Suprapubic skin (tissue), 4 donors: ENCODE results near the gene CISH. TPM values are rescaled to one million over a fixed set of nuclear protein-coding genes. Genes with fewer than 3 reads are reported as not detected.

Experiments
- DNase-seq, 2 donors: peaks; one replicate each; pipeline ENCODE4 v3.0.0-alpha.2; 2019; ENCODE audit warnings: low spot score in 2 of 2
- H3K27ac ChIP-seq: fragments of 200-600 bp; sonication (generic); one replicate; pipeline ENCODE4 v1.5.1; 2019
- H3K27me3 ChIP-seq: fragments of 200-600 bp; sonication (generic); one replicate; pipeline ENCODE4 v1.5.1; 2019
- H3K36me3 ChIP-seq: fragments of 200-600 bp; sonication (generic); one replicate; pipeline ENCODE4 v1.5.1; 2019
- H3K4me1 ChIP-seq: fragments of 200-600 bp; sonication (generic); one replicate; pipeline ENCODE4 v1.5.1; 2019
- H3K4me3 ChIP-seq: fragments of 200-600 bp; sonication (generic); one replicate; pipeline ENCODE4 v1.5.1; 2019; ENCODE audit warnings: mild to moderate bottlenecking
- H3K9me3 ChIP-seq: fragments of 200-600 bp; sonication (generic); one replicate; pipeline ENCODE4 v1.5.1; 2019
- EP300 ChIP-seq: sonication (generic); formaldehyde crosslinking; IDR thresholded peaks from one replicate; pipeline ENCODE4 v1.6.1; 2017; ENCODE audit warnings: antibody characterized with exemption
- POLR2A ChIP-seq, 2 donors: fragments of 450-650 bp; IDR thresholded peaks; one replicate each; pipeline ENCODE4 v1.6.1; 2017; ENCODE audit warnings: antibody characterized with exemption in 2 of 2, mild to moderate bottlenecking in 2 of 2, moderate library complexity in 2 of 2
- POLR2AphosphoS5 ChIP-seq, 3 donors: sonication (generic); formaldehyde crosslinking; IDR thresholded peaks; one replicate each; pipeline ENCODE4 v1.6.1; 2017; ENCODE audit warnings: antibody characterized with exemption in 3 of 3
- WGBS: methylation state at CpG from one replicate; pipeline ENCODE4 v1.1.5; 2018; 5-methylcytosine and 5-hydroxymethylcytosine counted together
- total RNA-seq, 4 donors: library from RNA; depleted of rRNA; stranded (reverse); fragments of >200 nt; gene quantifications; one replicate each; pipeline ENCODE4 v1.1.0, GENCODE V29; 2016
- TF ChIP-seq, protein P1 (sequence below), 2 donors: fragments of 200-600 bp in 1 of 2; fragments of 450-650 bp in 1 of 2; sonication (generic) in 1 of 2; IDR thresholded peaks; one replicate each; pipeline ENCODE4 v1.5.1; 2016 to 2019; ENCODE audit warnings: antibody characterized with exemption in 2 of 2, mild to moderate bottlenecking in 1 of 2, moderate library complexity in 1 of 2

Gene CISH
- total RNA-seq, 4 donors from 2014 or later, result 12.8 to 20.5 (median 14.7) TPM

DNA sequence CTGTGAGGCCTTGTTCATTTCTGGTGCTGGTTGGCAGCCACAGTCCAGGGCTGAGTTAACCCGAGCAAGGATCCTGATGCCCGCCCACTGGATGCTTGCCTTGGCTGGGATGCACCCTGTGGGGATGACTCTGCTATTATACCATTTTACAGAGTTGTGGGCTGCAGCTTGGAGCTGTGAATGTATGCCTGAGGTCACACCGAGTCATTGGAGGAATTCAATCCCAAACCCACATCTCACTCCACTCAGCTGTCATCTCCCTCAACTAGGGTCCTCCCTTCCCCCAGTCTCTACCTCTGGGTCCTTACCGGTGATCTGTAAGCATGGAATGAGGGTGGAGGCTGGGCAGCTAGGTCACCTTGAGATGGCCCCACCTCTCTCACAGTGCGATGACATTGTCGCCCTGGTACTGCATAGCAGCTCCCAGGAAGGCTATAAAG, 27.5 kb upstream of the CISH start:
- WGBS, result 80% methylated on average over 5 of the region's 6 CpGs
- H3K27me3 ChIP-seq, result no peaks in the 10 kb centered on the region
- no peaks in the 10 kb centered on the region for H3K9me3 ChIP-seq
- no peak overlapping the region for H3K4me3 ChIP-seq
- TF ChIP-seq POLR2A (IDR thresholded peaks at IDR 0.05), result no peak
- TF ChIP-seq, protein P1, sequence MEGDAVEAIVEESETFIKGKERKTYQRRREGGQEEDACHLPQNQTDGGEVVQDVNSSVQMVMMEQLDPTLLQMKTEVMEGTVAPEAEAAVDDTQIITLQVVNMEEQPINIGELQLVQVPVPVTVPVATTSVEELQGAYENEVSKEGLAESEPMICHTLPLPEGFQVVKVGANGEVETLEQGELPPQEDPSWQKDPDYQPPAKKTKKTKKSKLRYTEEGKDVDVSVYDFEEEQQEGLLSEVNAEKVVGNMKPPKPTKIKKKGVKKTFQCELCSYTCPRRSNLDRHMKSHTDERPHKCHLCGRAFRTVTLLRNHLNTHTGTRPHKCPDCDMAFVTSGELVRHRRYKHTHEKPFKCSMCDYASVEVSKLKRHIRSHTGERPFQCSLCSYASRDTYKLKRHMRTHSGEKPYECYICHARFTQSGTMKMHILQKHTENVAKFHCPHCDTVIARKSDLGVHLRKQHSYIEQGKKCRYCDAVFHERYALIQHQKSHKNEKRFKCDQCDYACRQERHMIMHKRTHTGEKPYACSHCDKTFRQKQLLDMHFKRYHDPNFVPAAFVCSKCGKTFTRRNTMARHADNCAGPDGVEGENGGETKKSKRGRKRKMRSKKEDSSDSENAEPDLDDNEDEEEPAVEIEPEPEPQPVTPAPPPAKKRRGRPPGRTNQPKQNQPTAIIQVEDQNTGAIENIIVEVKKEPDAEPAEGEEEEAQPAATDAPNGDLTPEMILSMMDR (IDR thresholded peaks at IDR 0.05), result no peak
- no peak for TF ChIP-seq EP300
- no peak for TF ChIP-seq POLR2AphosphoS5 (IDR thresholded peaks at IDR 0.05)
- H3K27ac ChIP-seq, result no peak overlapping the region
- peaks cover 15% of the 10 kb centered on the region for H3K4me1 ChIP-seq
- peaks cover 44% of the 10 kb centered on the region for H3K36me3 ChIP-seq
- no peak for DNase-seq

DNA sequence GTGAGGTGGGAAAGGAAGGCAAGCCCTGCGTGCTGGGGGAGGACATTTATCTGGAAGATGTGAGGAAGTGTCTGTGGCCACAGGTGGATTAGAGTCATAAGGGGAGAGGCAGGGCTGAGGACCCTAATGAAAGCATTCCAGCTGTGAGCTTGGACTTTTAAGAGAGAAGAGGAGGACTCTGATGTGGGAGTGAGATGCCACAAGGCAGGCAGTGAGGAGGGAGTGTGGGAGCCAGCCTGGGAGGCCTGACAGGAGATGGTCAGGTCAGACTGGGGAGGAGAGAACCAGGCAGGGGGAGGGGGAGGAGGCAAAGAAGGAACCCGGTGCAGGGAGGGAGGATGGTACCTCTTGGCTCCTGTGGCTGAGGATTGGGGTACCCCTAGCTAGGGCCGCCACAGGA, 26.4 kb upstream of the CISH start:
- Histone ChIP-seq H3K4me3 (no peak overlapping the region), H3K36me3 (peaks cover 32% of the 10 kb centered on the region), H3K27ac (no peak overlapping the region), H3K4me1 (peaks cover 20% of the 10 kb centered on the region), H3K9me3 (no peaks in the 10 kb centered on the region), H3K27me3 (no peaks in the 10 kb centered on the region)
- TF ChIP-seq POLR2AphosphoS5 (IDR thresholded peaks at IDR 0.05) (no peak), EP300 (no peak), POLR2A (IDR thresholded peaks at IDR 0.05) (no peak)
- TF ChIP-seq, protein P1 (IDR thresholded peaks at IDR 0.05), result no peak
- DNase-seq, result no peak
- WGBS, result 70% methylated on average over 3 of the region's 3 CpGs

DNA sequence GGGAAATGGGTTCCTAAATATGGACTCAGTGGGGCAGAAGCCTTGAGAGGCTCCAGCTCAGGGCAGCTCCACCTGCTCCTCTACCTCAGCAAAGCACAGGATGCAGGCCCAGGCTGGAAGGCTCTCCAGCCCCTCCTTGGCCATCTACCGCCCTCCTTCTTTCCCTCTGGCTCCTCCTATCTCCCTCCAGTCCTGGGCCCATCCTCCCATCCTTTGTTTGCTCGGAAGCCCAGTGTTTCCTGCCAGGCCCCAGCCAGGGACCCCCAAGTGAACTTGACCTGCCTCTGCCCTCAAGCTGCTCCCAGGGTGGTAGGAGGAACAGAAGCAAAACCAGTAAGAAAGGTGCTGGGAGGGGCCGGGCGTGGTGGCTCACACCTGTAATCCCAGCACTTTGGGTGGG, 25.4 kb upstream of the CISH start:
- no peak overlapping the region for H3K4me3 ChIP-seq
- H3K4me1 ChIP-seq, result peaks cover 29% of the 10 kb centered on the region
- TF ChIP-seq, protein P1 (IDR thresholded peaks at IDR 0.05), result no peak
- TF ChIP-seq POLR2AphosphoS5 (IDR thresholded peaks at IDR 0.05), result no peak
- no peak for TF ChIP-seq POLR2A (IDR thresholded peaks at IDR 0.05)
- no peak for TF ChIP-seq EP300
- DNase-seq, result no peak
- WGBS, result 85% methylated on average over 4 of the region's 4 CpGs
- H3K27ac ChIP-seq, result no peak overlapping the region
- H3K9me3 ChIP-seq, result no peaks in the 10 kb centered on the region
- no peaks in the 10 kb centered on the region for H3K27me3 ChIP-seq
- peaks cover 23% of the 10 kb centered on the region for H3K36me3 ChIP-seq

DNA sequence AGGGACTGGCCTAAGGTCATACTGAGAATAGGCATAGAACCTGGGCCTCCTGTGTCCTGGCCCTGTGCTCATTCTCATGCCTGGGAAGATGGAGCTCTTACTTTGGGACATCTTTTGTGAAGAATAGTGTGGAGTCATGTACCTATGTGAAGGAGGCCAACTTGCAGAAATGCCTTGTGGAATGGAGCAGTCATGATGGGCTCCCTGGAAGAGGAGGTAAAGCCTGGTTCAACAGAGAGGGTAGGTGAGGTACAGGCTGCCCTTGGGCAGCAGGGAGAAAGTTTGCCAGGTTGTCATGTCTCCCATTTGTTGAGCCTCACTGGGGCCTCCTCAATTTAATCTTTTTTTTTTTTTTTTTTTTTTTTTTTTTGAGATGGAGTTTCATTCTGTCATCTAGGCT, 23.5 kb upstream of the CISH start:
- TF ChIP-seq, protein P1 (IDR thresholded peaks at IDR 0.05), result no peak
- Histone ChIP-seq H3K4me3 (no peak overlapping the region), H3K27me3 (no peaks in the 10 kb centered on the region), H3K27ac (no peak overlapping the region), H3K36me3 (peaks cover 4% of the 10 kb centered on the region), H3K9me3 (no peaks in the 10 kb centered on the region), H3K4me1 (peaks cover 38% of the 10 kb centered on the region)
- no peak for DNase-seq

DNA sequence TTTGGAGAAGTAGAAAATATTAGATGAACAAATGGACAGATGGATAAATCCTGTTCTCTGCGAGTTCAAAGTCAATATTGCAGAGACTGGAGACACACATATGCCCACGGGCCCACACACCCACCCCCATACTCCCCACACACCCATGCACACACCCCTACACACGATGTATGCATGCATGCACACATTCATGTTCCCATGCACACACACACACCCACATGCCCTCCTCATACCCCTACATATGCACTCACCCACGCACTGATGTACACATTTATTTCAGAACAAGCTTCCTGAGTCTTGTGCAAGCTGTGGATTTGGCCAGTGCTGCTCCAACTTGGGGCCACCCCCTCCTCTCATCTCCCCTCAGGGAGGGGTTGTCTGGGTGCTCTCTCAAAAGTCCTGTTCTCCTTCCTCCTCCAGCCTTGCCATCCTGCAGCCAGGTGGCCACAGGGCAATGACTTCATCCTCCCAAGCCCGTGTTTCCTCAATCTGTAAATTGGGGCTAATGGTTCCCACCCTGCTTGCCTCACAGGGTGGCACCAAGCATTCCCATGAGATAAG, 21.7 kb upstream of the CISH start:
- Histone ChIP-seq H3K4me3 (no peak overlapping the region), H3K9me3 (no peaks in the 10 kb centered on the region), H3K4me1 (peaks cover 43% of the 10 kb centered on the region), H3K27ac (no peak overlapping the region), H3K27me3 (no peaks in the 10 kb centered on the region), H3K36me3 (no peaks in the 10 kb centered on the region)
- no peak for DNase-seq
- TF ChIP-seq EP300 (no peak), POLR2A (IDR thresholded peaks at IDR 0.05) (no peak), POLR2AphosphoS5 (IDR thresholded peaks at IDR 0.05) (no peak)
- TF ChIP-seq, protein P1 (IDR thresholded peaks at IDR 0.05), result no peak
- WGBS, result 62% methylated on average over 5 of the region's 5 CpGs
